NCI-H345 (cell line): ENCODE results near the gene C6orf52.

Source experiments
- DNase-seq: peaks from one replicate; lab custom pipeline; 2025; lab: John Stamatoyannopoulos, UW

Gene C6orf52

GRCh38 chr6:10644225-10644624, 50.2 kb downstream of the C6orf52 start:
- DNase-seq, result no peak

GRCh38 chr6:10643201-10643651, 51.2 kb downstream of the C6orf52 start:
- DNase-seq, result no peak

GRCh38 chr6:10641528-10641927, 52.9 kb downstream of the C6orf52 start:
- DNase-seq, result no peak

GRCh38 chr6:10640412-10640811, 54.0 kb downstream of the C6orf52 start:
- DNase-seq, result no peak

GRCh38 chr6:10633216-10633615, 61.2 kb downstream of the C6orf52 start:
- DNase-seq, result no peak

- DNase-seq, result no peak
These were observed 64.2 kb downstream of the C6orf52 start for GRCh38 chr6:10630178-10630577.

- DNase-seq, result no peak
These were observed 66.6 kb downstream of the C6orf52 start for GRCh38 chr6:10627800-10628199.

GRCh38 chr6:10626154-10626741, 68.2 kb downstream of the C6orf52 start:
- DNase-seq, result no peak

- no peak for DNase-seq
These were observed 69.6 kb downstream of the C6orf52 start for GRCh38 chr6:10624836-10625235.

GRCh38 chr6:10621847-10622246, 72.6 kb downstream of the C6orf52 start:
- DNase-seq, result no peak
